Osteocyte (in vitro differentiated cells): ENCODE data around the gene GAP43. TPM values are rescaled to one million over a fixed set of nuclear protein-coding genes. Genes with fewer than 3 reads are reported as not detected.
A peak's percentile ranks its signal among the peaks of the same experiment; 100 is the strongest.

Source experiments
- DNase-seq: peaks from one replicate; pipeline ENCODE4 v3.0.0; 2021; ENCODE audit warnings: mixed read lengths; ENCODE audit not compliant: unreplicated experiment; ENCODE audit errors: extremely low spot score
- H3K27ac Mint-ChIP-seq: one replicate; pipeline ENCODE4 v1.8.0; 2021; ENCODE audit warnings: mild to moderate bottlenecking, mixed read lengths; ENCODE audit not compliant: unreplicated experiment
- H3K27me3 Mint-ChIP-seq: one replicate; pipeline ENCODE4 v1.8.0; 2021; ENCODE audit warnings: mixed read lengths; ENCODE audit not compliant: unreplicated experiment
- H3K36me3 Mint-ChIP-seq: one replicate; pipeline ENCODE4 v1.8.0; 2021; ENCODE audit warnings: mixed read lengths; ENCODE audit not compliant: unreplicated experiment
- H3K4me1 Mint-ChIP-seq: one replicate; pipeline ENCODE4 v1.8.0; 2021; ENCODE audit warnings: mixed read lengths; ENCODE audit not compliant: unreplicated experiment
- H3K4me3 Mint-ChIP-seq: one replicate; pipeline ENCODE4 v1.8.0; 2021; ENCODE audit warnings: mild to moderate bottlenecking, moderate library complexity, mixed read lengths; ENCODE audit not compliant: unreplicated experiment
- H3K9me3 Mint-ChIP-seq: one replicate; pipeline ENCODE4 v1.8.0; 2021; ENCODE audit warnings: mixed read lengths; ENCODE audit not compliant: unreplicated experiment
- CTCF ChIP-seq: fragments of 200-600 bp; sonication (generic); IDR thresholded peaks from 2 replicates; pipeline ENCODE4 v1.5.0; 2021; ENCODE audit warnings: antibody characterized with exemption, mild to moderate bottlenecking, moderate library complexity
- total RNA-seq: library from RNA; stranded (reverse); gene quantifications from 2 replicates; pipeline ENCODE4 v1.2.1, GENCODE V29; 2021

GAP43 gene
- total RNA-seq, 1 donor from 2014 or later, result 3.2 TPM

DNA sequence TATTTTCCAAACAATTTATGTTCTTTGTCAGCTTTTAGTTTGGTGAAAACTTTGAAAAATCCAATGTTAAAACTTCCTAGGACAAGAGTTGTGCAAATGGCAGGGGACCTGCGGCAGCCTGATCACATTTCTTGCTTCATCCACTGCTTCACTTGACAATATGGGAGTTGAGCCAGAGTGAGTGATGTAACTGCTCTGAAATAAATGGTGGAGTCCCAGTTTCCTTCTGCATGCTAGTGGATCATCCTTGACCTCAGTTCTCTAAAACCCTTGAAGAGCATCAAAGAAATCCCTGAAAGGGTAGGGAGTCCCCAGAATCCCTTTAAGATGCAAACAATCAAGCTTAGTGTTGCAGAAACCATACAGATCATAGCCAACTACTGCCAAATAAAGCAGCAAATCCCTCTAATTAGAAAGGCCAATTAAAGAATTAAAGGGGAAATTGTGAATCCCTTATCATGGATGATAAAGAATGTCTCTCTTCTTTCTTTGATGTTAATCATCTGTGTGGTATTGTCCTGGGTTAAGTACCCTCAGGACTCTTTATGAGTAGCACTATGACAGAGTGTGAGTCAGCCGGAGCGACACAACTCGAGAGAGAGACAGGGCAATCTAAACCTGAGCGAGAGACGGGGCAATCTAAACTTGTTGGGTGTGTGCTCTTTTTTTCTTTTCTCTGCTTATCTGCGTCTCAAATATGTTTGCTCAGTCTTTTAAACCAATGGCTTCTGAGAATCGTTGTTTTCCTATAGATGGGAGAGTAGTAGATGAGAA lies 41.8 kb upstream of the GAP43 start:
- peaks cover 57% of the 10 kb centered on the region for H3K4me1 Mint-ChIP-seq
- TF ChIP-seq CTCF, result no peak
- peak overlapping the region; percentile 41 for H3K27ac Mint-ChIP-seq
- DNase-seq, result no peak
- no peak overlapping the region for H3K4me3 Mint-ChIP-seq
- peaks cover 6% of the 10 kb centered on the region for H3K9me3 Mint-ChIP-seq
- H3K27me3 Mint-ChIP-seq, result no peaks in the 10 kb centered on the region
- H3K36me3 Mint-ChIP-seq, result no peaks in the 10 kb centered on the region

GRCh38 chr3:115588201-115589115 lies 34.9 kb upstream of the GAP43 start:
- H3K9me3 Mint-ChIP-seq, result peaks cover 3% of the 10 kb centered on the region
- H3K27ac Mint-ChIP-seq, result no peak overlapping the region
- H3K4me1 Mint-ChIP-seq, result peaks cover 29% of the 10 kb centered on the region
- TF ChIP-seq CTCF, result no peak
- no peak overlapping the region for H3K4me3 Mint-ChIP-seq
- no peaks in the 10 kb centered on the region for H3K36me3 Mint-ChIP-seq
- H3K27me3 Mint-ChIP-seq, result no peaks in the 10 kb centered on the region
- no peak for DNase-seq

GRCh38 chr3:115590873-115591272 lies 32.4 kb upstream of the GAP43 start:
- Mint-ChIP-seq H3K9me3 (peaks cover 18% of the 10 kb centered on the region), H3K27ac (no peak overlapping the region), H3K4me3 (no peak overlapping the region), H3K27me3 (no peaks in the 10 kb centered on the region), H3K36me3 (peaks cover 6% of the 10 kb centered on the region), H3K4me1 (peaks cover 16% of the 10 kb centered on the region)
- no peak for DNase-seq
- TF ChIP-seq CTCF, result no peak

DNA sequence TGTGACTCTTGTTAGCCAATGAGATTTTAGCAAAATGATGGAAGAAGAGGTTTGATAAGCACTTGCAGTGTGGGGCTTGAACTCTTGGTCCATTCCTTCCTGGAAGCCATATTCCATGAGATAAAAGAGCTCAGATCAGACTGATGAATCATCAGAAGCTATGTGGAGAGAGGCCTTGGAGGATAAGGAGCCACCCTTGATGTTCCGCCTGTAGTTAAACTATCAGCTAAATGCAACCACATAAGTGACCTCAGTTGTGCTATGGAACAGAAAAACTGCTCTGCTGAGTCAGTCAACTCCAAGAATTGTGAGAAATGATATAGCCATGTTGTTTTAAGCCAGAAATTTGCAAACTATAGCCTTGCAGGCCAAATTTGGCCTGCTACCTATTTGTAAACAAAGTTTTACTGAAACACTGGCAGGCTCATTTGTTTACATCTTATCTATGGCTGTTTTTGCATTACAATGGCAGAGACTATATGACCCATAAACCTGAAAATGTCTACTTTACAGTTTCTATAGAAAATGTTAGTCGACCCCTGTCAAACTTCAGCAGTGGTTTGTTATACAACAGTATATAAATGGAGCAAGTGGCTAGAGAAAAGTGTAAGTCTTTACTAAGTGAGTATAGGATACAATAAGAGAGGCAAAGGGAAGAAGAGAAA lies 27.6 kb upstream of the GAP43 start:
- H3K9me3 Mint-ChIP-seq, result peaks cover 18% of the 10 kb centered on the region
- no peak overlapping the region for H3K27ac Mint-ChIP-seq
- H3K4me1 Mint-ChIP-seq, result peaks cover 5% of the 10 kb centered on the region
- H3K4me3 Mint-ChIP-seq, result no peak overlapping the region
- no peak for DNase-seq
- no peak for TF ChIP-seq CTCF
- no peaks in the 10 kb centered on the region for H3K27me3 Mint-ChIP-seq
- H3K36me3 Mint-ChIP-seq, result peaks cover 6% of the 10 kb centered on the region
